GM19438 (cell line): ENCODE data around the gene WASHC1.
A peak's percentile ranks its signal among the peaks of the same experiment; 100 is the strongest.
"Not testable (repeated sequence)": the region's sequence is repeated elsewhere in the genome, so short reads cannot be mapped to it uniquely, and the experiment has no call there.

Experiments
- ATAC-seq: cut with Tn5 transposase; IDR thresholded peaks from one replicate; pipeline ENCODE4 v1.9.1; 2021; ENCODE audit warnings: low read depth; ENCODE audit not compliant: unreplicated experiment

WASHC1 gene, protein sequence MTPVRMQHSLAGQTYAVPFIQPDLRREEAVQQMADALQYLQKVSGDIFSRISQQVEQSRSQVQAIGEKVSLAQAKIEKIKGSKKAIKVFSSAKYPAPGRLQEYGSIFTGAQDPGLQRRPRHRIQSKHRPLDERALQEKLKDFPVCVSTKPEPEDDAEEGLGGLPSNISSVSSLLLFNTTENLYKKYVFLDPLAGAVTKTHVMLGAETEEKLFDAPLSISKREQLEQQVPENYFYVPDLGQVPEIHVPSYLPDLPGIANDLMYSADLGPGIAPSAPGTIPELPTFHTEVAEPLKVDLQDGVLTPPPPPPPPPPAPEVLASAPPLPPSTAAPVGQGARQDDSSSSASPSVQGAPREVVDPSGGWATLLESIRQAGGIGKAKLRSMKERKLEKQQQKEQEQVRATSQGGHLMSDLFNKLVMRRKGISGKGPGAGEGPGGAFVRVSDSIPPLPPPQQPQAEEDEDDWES

DNA sequence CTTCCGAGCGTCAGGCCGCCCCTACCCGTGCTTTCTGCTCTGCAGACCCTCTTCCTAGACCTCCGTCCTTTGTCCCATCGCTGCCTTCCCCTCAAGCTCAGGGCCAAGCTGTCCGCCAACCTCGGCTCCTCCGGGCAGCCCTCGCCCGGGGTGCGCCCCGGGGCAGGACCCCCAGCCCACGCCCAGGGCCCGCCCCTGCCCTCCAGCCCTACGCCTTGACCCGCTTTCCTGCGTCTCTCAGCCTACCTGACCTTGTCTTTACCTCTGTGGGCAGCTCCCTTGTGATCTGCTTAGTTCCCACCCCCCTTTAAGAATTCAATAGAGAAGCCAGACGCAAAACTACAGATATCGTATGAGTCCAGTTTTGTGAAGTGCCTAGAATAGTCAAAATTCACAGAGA lies at the start of gene WASHC1:
Gene WASHC1 (minus strand): TSS at position 101 of the 400 bp plus-strand sequence. CDS start 4,457 bp downstream, outside the sequence.
- ATAC-seq: not testable (repeated sequence)

DNA sequence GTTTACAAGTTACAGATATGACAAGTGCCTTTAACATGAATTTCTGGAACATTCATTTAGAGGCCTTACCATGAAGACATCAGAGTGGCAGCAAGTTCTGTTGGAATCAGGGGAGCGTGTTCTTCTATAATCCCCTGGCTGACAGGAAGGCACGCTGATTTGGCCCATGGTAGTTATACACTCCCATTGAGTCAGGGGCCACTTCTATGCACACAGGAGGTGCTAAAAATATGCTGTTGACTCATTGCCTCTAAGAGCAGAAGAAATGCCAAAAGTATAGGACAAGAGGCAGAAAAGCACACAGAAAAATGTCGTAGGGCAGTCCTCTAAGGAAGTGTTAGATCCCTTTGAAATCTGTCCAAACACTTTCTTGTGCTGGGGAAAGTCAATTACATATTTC lies 49.1 kb upstream of the WASHC1 start:
- not testable (repeated sequence) for ATAC-seq

DNA sequence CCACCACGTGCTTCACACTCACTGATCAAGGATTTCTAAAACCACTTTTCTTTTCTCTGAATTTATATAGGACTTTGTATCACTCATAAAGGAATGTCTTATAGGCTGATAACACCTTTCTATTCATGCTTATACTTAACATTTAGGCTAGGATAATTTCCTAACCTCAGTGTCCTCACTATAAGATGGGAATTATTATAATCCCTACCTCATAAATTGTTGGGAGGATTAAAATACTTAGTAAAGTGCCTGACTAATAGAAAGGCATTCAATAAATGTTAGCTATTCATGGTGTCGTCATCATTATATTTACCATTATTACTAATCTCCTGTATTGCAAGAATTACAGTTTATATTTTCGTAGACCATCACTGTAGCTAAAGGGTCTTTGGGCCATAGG lies 47.1 kb upstream of the WASHC1 start:
- ATAC-seq: not testable (repeated sequence)

DNA sequence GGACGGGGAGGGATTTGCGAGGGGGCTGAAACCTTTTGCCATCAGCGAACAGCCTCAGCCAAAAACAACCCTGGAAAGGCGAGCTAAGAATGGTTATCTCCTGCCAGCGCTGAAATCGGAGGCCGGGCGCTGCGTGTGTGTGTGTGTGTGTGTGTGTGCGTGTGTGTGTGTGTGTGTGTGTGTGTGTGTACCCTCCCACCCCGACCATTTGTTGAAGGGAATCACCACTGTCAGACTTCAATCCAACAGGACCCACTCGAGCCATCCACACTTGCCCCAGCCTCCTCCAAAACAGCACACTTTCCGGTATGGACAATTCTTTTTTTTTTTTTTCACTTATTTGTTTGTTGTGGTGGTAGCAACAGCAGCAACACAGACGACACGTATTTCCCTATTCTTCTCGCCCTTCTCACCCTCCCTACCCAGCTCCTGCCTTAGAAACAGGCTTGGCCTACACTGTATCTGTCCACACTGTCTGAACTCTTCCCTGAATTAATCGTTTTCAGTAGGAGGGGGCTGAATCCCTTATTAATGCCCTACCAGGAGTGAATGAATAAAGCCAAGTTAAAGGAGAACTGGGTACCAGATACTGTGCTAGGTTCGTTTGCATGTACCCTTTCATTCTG lies 44.8 kb upstream of the WASHC1 start:
- ATAC-seq: not testable (repeated sequence)

DNA sequence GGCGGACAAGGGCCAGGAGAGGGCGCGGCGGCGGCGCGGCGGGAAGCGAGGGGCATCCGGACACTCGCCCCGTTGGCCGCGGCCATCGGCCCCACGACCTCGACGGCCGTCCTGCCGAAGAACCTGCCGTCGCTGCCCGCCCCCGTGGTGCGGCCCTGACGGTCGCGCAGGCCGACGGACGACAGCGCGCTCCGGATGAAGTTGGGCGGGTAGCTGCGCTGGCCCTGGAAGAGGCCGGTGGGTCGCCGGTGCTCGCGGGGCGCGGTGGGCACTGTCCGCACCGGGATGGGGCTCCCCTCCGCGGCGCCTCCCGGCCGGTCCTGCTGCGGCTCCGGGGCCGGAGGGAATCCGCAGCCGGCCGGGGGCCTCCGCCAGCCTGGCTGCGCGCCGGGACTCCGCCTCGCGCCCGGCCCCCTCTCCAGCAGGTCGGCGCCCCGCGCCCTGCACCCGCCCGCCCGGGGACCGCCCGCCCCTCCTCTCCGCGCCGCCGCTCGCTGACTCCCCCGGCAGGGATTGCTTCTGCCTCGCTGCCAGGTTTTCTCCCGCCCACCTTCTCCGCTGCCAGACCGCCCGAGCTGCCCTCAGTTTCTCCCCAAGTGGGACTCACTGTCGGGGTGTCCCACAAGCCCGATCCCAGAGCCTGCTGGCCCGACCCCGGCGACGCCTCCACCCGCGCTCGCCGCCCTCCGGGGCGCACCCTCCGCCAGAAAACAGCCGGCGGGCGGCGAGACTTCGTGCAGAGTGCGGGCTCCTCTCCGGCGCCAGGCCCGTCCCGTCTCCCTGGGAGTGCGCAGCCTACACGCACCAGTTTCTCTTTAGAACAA lies 44.0 kb upstream of the WASHC1 start:
- not testable (repeated sequence) for ATAC-seq

DNA sequence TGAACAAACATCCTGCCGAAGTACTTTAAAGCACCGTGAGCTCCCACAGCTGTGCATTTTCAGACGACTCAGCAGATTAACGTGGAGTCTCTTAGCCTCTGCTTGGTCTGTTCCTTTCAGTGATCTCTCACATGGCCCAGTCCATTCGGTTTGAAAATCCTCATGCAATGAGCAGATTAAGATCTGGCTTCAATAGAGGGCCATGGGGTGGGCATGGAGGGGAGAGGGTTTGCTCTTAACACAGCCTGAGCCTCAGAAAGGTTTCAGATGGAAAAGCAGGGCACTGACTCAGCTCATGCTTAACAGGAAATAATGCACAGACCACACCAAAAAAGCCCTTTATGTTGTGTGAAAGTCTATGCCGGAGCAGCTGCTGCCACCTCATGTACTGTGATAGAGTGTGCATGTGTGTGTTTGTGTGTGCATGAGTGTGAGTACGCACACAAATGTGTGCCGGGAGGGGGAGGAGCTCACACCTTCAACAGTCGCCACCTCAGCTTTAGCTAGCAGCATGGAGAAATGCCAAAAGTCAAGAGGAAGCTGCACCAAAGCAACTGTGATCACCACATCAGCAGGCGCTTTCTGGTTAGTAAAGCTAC lies 33.9 kb upstream of the WASHC1 start:
- ATAC-seq: peak; percentile 77

DNA sequence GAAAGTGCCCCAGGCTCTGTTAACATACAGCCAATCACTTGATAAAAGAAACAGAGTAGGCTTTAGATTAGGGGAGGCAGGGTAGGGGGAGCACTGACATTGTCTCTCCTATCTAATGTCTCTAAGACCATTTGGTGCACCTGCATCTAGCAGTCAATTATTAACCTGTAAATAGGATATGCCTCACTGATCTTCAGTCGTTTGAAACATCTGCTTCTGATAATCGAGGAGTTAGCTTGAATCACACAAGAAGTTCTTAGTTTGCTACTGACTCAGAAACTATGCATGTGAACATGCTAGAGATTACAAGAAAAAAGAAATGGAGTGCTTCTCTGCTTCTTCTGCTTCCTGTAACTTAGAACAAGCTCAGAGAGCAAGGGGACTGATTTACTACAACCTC lies 23.4 kb upstream of the WASHC1 start:
- peak; percentile 93 for ATAC-seq

DNA sequence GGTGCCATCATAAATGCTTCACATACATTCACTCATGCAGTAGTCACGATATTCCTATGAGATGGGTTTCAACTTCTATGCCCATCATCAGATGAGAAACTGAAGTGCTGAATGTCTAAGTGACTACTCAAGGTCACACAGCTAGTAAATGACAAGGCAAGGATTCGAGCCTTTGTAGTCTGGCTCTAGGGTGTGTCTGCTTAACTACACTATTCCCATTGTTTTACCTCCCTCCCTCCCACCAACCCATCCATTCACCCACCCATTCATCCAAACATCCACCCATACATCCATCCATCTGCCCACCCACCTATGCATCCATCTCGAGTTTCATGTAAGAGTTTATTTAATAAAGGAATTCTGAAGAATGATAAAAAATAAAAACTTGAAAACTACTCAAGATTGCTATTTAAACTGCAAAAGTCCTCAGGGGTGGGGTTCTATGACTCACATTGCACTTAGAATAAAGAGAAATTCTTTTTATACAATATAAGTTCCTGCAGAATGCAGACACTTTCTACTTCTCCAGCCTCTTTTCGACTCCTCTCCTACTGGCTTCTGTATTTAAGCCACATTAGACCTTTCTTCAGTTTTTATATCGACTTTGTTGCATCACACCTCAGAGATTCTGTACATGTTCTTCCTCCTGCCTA lies 19.1 kb upstream of the WASHC1 start:
- not testable (repeated sequence) for ATAC-seq

DNA sequence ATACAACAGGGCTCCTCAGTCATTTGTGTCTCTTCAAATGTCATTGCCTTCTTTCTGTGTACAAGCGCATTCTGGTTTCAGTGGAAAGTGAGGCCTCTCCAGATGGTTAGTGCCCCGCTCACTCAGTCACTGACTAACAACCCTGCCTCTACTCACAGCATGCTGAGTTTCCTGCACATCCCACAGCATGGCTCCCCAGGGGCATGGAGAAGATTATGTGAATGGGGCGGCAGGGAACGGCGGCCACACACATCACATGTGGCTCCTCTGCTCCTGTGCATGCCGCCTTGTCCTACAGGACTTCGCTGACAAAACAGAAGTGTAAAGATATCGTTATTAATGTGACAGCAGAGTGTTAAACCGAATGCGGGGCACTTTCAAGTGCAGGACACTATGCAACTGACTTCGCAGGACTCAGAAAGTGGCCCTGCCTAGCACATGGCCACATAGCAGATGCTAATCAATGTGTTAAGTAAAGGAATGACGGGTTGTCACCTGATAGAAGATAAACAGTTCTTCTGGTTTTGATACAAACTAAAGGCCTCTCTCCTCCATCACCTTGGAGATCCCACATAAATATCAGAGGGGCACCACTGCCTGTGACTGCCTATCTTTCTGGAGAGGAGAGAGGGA lies 17.5 kb upstream of the WASHC1 start:
- ATAC-seq: not testable (repeated sequence)

DNA sequence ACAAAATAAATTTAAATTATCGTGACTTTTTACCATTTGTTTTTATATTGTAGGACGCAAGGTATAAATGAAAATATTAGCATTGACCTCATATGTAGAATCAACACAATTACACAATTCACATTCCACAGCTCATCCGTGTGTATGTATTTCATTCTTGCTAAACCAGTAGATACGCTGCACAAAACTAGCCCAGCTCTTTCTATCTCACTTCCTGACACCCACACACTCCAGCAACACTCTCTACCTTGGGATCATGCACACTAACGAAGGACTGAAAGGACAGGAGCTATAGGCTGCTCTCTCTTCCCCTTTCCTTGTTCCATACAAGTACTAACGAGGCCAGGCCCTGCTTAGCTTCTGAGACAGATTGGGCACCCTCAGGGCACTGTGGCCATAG lies 16.9 kb upstream of the WASHC1 start:
- not testable (repeated sequence) for ATAC-seq

DNA sequence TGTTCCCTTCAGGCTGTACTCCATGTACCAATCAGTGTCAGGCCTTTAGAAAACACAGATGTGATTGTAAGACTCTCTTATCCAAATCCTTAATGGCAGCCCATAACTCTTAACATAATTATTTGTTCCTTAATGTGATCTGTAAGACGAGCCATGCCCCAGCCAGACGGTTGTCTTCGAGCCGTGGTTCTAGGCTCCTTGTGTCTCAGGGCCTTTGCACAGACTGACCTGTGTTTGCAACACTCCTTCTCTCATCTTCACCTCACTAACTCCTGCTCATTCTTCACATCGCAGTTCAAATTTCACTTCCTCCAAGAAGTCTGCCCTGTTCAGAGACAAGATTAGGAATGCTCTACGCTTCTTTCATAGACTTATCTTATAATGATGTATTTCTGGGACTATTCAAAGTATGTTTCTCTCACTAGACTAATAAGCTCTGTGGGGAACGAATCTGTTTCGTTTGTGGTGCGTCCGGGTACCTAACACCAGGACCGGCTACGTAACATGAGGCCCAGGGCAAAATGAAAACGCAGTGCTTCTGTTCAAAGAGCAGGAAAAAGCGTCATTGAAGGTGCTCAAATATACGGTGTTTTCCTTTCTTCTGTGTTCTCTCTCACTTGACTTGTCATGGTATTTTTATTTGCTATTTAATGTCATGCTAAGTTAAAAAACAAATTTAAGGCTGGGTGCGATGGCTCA lies 16.1 kb upstream of the WASHC1 start:
- ATAC-seq: not testable (repeated sequence)

DNA sequence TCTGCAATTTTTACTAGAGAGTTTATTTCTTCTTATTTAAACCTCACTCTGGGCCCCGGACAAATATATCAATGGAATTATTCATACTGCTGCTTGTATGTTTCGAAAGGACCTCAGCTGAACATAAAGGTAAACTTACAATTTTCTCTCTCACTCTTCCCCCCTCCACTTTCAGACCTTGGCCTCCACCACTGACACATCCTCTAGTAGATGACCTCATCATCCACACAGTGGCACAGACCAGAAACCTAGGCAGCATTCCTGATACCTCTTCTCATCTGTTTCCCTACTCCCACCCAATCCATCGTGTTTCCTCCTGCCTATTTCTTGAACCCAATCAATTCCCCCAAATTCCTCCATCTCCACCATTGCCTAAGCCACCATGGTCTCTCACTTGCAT lies 15.2 kb upstream of the WASHC1 start:
- not testable (repeated sequence) for ATAC-seq

DNA sequence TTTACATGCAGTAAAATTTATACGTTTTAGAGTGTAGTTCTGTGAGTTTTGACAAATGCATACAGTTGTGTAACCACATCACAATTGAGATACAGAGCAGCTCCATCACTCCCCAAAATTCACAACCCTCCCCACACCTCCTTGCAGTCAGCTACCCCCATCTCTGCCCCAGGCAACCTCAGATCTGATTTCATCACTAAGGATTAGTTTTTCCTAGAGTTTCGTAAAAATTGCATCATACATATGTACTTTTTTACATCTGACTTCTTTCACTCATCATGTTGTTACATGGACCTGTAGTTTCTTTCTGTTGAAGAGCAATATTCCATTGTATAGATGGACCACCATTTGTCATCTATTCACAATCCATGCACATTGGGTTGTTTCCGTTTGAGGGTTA lies 14.4 kb upstream of the WASHC1 start:
- ATAC-seq: not testable (repeated sequence)

DNA sequence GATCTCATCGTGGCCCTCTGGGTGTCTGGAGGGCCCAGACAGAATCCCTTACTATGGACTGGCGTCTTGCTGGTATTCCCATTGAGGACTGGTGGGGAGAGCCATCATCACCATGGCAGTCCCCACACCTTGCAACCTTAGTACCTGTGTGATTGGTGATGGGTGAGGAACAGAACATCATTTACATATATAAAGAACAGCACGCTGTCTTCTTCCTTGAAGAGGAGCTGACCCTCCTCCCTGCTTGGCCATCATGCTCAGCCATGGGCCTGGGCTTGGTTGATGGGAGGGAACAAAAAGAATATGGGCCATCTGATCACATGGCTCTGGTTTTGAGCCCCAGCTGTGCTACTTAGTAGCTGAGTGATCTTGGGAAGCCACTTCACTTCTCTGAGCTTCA lies 13.9 kb upstream of the WASHC1 start:
- ATAC-seq: not testable (repeated sequence)

DNA sequence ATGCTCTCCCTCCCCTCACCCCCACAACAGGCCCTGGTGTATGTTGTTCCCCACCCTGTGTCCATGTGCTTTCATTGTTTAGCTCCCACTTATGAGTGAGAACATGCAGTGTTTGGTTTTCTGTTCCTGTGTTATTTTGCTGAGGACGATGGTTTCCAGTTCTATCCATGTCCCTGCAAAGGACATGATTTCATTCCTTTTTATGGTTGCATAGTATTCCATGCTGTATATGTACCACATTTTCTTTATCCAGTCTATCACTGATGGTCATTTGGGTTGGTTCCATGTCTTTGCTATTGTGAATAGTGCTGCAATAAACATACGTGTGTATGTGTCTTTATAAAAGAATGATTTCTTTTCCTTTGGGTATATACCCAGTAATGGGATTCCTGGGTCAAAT lies 12.6 kb upstream of the WASHC1 start:
- ATAC-seq: not testable (repeated sequence)

DNA sequence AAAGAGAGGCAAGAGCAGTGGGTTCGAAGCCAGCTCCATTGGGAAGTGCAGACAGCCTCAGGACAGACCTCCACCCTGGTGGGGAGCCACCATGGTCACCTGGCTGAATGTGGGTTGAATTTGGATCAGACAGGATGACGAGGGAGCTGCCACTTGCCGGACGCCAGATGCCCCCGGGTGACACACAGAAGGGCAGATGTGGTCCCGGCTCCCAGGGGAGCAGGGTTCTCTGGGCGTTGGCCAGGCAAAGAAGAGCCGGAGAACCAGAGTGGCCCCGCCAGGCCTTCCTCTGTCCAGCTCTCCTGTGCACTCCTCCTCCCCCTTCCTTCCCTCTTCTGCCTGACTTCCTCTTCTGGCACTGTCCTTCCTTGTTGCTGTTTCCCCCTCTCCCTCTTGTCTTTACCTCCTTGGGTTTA lies 12.0 kb upstream of the WASHC1 start:
- ATAC-seq: not testable (repeated sequence)

DNA sequence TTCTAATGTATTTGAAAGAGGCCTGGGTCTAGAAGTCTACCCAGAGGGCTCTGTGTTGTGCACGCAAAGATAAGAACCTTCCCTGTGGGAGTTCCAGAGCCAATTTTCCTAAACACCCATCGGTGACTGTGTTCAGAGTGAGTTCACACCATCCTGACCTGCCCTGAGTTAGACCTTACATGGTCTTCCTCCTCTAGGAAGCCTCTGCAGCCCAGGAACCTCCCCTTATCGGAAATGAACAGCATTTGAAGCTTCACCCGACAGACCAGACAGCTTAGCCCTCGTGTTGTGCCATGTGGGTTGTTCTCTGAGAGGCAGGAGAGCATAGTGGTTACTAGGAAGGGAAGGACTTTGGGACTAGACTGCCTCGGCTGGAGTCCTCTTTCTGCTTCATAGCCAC lies 3.1 kb upstream of the WASHC1 start:
- not testable (repeated sequence) for ATAC-seq

DNA sequence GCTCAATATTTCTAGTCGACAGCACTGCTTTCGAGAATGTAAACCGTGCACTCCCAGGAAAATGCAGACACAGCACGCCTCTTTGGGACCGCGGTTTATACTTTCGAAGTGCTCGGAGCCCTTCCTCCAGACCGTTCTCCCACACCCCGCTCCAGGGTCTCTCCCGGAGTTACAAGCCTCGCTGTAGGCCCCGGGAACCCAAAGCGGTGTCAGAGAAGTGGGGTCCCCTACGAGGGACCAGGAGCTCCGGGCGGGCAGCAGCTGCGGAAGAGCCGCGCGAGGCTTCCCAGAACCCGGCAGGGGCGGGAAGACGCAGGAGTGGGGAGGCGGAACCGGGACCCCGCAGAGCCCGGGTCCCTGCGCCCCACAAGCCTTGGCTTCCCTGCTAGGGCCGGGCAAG lies 481 bp downstream of the WASHC1 start:
- ATAC-seq: not testable (repeated sequence)

DNA sequence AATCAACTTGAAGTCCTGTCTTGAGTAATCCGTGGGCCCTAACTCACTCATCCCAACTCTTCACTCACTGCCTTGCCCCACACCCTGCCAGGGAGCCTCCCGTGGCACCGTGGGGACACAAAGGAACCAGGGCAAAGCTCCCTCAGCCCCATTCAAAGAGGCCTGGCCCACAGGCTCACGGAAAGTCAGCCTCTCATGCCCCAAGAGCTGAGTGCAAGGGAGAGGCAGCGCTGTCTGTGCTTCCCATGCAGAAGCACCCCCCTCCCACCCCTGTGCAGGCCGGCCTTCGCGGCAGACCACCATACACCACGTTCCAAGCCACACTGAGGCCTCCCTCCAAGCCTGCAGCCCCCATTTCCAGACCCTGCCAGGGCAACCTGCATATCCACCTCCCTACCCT lies 7.6 kb downstream of the WASHC1 start:
- ATAC-seq: not testable (repeated sequence)
